Mesodermal cell (in vitro differentiated cells): ENCODE results near the gene AP3S1.
"Not testable (repeated sequence)": the region's sequence is repeated elsewhere in the genome, so short reads cannot be mapped to it uniquely, and the experiment has no call there.

Source experiments
- H3K27ac ChIP-seq: 2 replicates; pipeline ENCODE4 v1.7.0; 2013; ENCODE audit warnings: mild to moderate bottlenecking, low read depth, low read length, moderate library complexity; ENCODE audit not compliant: severe bottlenecking
- H3K36me3 ChIP-seq: 2 replicates; pipeline ENCODE4 v1.7.1; 2013; ENCODE audit warnings: mild to moderate bottlenecking, low read length, moderate library complexity; ENCODE audit not compliant: control insufficient read depth, insufficient read depth
- H3K4me1 ChIP-seq: one replicate; pipeline ENCODE4 v1.7.1; 2013; ENCODE audit warnings: mild to moderate bottlenecking, low read length; ENCODE audit not compliant: insufficient read depth, control insufficient read depth, poor library complexity, severe bottlenecking
- H3K4me3 ChIP-seq: 2 replicates; pipeline ENCODE4 v1.7.0; 2013; ENCODE audit warnings: low read length, control low read depth, mild to moderate bottlenecking; ENCODE audit not compliant: insufficient read depth, poor library complexity, severe bottlenecking; ENCODE audit errors: extremely low read depth
- H3K9me3 ChIP-seq: 2 replicates; pipeline ENCODE4 v1.7.1; 2013; ENCODE audit warnings: mild to moderate bottlenecking, low read length, moderate library complexity; ENCODE audit not compliant: control insufficient read depth
- WGBS, 2 experiments: methylation state at CpG; one replicate each; pipeline ENCODE4 v1.1.5; 2013; ENCODE audit warnings: missing lambda C conversion rate in 2 of 2; ENCODE audit not compliant: insufficient coverage in 2 of 2; 5-methylcytosine and 5-hydroxymethylcytosine counted together

AP3S1 gene

GRCh38 chr5:115872447-115872846, 30.7 kb downstream of the AP3S1 start:
- H3K4me3 ChIP-seq = no peak overlapping the region
- WGBS, 2 experiments = no CpG with 5 or more reads among the region's 2 CpGs
- peaks cover 11% of the 10 kb centered on the region for H3K36me3 ChIP-seq
- no peaks in the 10 kb centered on the region for H3K4me1 ChIP-seq
- no peaks in the 10 kb centered on the region for H3K9me3 ChIP-seq
- H3K27ac ChIP-seq = no peak overlapping the region

GRCh38 chr5:115873392-115873791, 31.7 kb downstream of the AP3S1 start:
- peaks cover 11% of the 10 kb centered on the region for H3K36me3 ChIP-seq
- WGBS, 2 experiments = no CpG with 5 or more reads among the region's 1 CpG
- no peaks in the 10 kb centered on the region for H3K9me3 ChIP-seq
- no peak overlapping the region for H3K4me3 ChIP-seq
- H3K27ac ChIP-seq = no peak overlapping the region
- H3K4me1 ChIP-seq = no peaks in the 10 kb centered on the region

- H3K9me3 ChIP-seq = no peaks in the 10 kb centered on the region
- peaks cover 7% of the 10 kb centered on the region for H3K36me3 ChIP-seq
- no peak overlapping the region for H3K4me3 ChIP-seq
- no peaks in the 10 kb centered on the region for H3K4me1 ChIP-seq
- 82 to 88% methylated on average over 1 of the region's 2 CpGs for WGBS, 2 experiments
- no peak overlapping the region for H3K27ac ChIP-seq
Observed at GRCh38 chr5:115875447-115875846, 33.7 kb downstream of the AP3S1 start.

GRCh38 chr5:115877342-115877741, 35.6 kb downstream of the AP3S1 start:
- 91 to 100% methylated on average over 1 to 5 of the region's 5 CpGs for WGBS, 2 experiments
- not testable (repeated sequence) for H3K4me1 ChIP-seq, H3K36me3 ChIP-seq

GRCh38 chr5:115882434-115882833, 40.7 kb downstream of the AP3S1 start:
- not testable (repeated sequence) for H3K27ac ChIP-seq
- 91 to 98% methylated on average over 7 of the region's 8 CpGs for WGBS, 2 experiments

More at GRCh38 chr5:115877342-115877741, 35.6 kb downstream of the AP3S1 start:
- H3K4me3 ChIP-seq, H3K27ac ChIP-seq, H3K9me3 ChIP-seq: not testable (repeated sequence)

GRCh38 chr5:115884704-115885103, 43.0 kb downstream of the AP3S1 start:
- Histone ChIP-seq H3K9me3 (no peaks in the 10 kb centered on the region), H3K36me3 (peaks cover 10% of the 10 kb centered on the region), H3K27ac (no peak overlapping the region), H3K4me3 (no peak overlapping the region), H3K4me1 (no peaks in the 10 kb centered on the region)
- no CpG with 5 or more reads among the region's 1 CpG for WGBS, 2 experiments

More at GRCh38 chr5:115882434-115882833, 40.7 kb downstream of the AP3S1 start:
- H3K4me1 ChIP-seq, H3K9me3 ChIP-seq, H3K4me3 ChIP-seq: not testable (repeated sequence)
- peaks cover 10% of the 10 kb centered on the region for H3K36me3 ChIP-seq

- not testable (repeated sequence) for H3K4me1 ChIP-seq, H3K9me3 ChIP-seq, H3K27ac ChIP-seq, H3K4me3 ChIP-seq
- 73 to 80% methylated on average over 2 to 3 of the region's 3 CpGs for WGBS, 2 experiments
- peaks cover 10% of the 10 kb centered on the region for H3K36me3 ChIP-seq
Observed at GRCh38 chr5:115885208-115885607, 43.5 kb downstream of the AP3S1 start.

GRCh38 chr5:115888027-115888426, 46.3 kb downstream of the AP3S1 start:
- Histone ChIP-seq H3K4me1 (no peaks in the 10 kb centered on the region), H3K36me3 (peaks cover 6% of the 10 kb centered on the region), H3K27ac (no peak overlapping the region), H3K4me3 (no peak overlapping the region), H3K9me3 (no peaks in the 10 kb centered on the region)
- no CpG with 5 or more reads among the region's 1 CpG for WGBS, 2 experiments

- Histone ChIP-seq H3K27ac (no peak overlapping the region), H3K36me3 (no peaks in the 10 kb centered on the region), H3K4me1 (no peaks in the 10 kb centered on the region), H3K4me3 (no peak overlapping the region), H3K9me3 (no peaks in the 10 kb centered on the region)
- 100% methylated on average over 1 of the region's 1 CpG; no CpG with 5 or more reads in 1 of the 2 experiments for WGBS, 2 experiments
Observed at GRCh38 chr5:115892021-115892420, 50.3 kb downstream of the AP3S1 start.

- Histone ChIP-seq H3K4me1 (no peaks in the 10 kb centered on the region), H3K36me3 (peaks cover 3% of the 10 kb centered on the region), H3K4me3 (no peak overlapping the region), H3K27ac (no peak overlapping the region), H3K9me3 (no peaks in the 10 kb centered on the region)
- 100% methylated on average over 2 of the region's 3 CpGs for whole genome bisulfite sequencing, 2 experiments
Observed at GRCh38 chr5:115894342-115894741, 52.6 kb downstream of the AP3S1 start.

GRCh38 chr5:115895821-115896220, 54.1 kb downstream of the AP3S1 start:
- Histone ChIP-seq H3K9me3 (no peaks in the 10 kb centered on the region), H3K4me3 (no peak overlapping the region), H3K27ac (no peak overlapping the region), H3K4me1 (no peaks in the 10 kb centered on the region), H3K36me3 (peaks cover 3% of the 10 kb centered on the region)
- 87 to 93% methylated on average over 2 of the region's 3 CpGs for whole genome bisulfite sequencing, 2 experiments
